Measurements from ENCODE around the gene ZKSCAN7.

- TF ChIP-seq ZBTB17 (tag by site-specific recombination; IDR thresholded peaks at IDR 0.05) = no peak
- no peak for TF ChIP-seq ZBTB26 (tag by site-specific recombination; optimal IDR thresholded peaks at IDR 0.05)
- no peak for TF ChIP-seq ATF2 (tag by site-specific recombination; IDR thresholded peaks at IDR 0.05; ENCODE audit: low read depth)
- no peak for TF ChIP-seq ZNF629 (tag by site-specific recombination; IDR thresholded peaks at IDR 0.05)
- no peak for TF ChIP-seq CTCF (tag by site-specific recombination; IDR thresholded peaks at IDR 0.05)
- no peak for TF ChIP-seq ZNF544 (tag by site-specific recombination; IDR thresholded peaks at IDR 0.05)
- TF ChIP-seq YY2 (tag by site-specific recombination; IDR thresholded peaks at IDR 0.05) = no peak
- no peak for TF ChIP-seq ZNF274 (IDR thresholded peaks at IDR 0.05; ENCODE audit: low read length)
- no peak for TF ChIP-seq ZNF274 (tag by site-specific recombination; IDR thresholded peaks at IDR 0.05; ENCODE audit: borderline replicate concordance)
- TF ChIP-seq ZNF660 (tag by site-specific recombination; IDR thresholded peaks at IDR 0.05) = no peak
Measured at GRCh38 chr3:44561076-44561475, 6.1 kb downstream of the ZKSCAN7 start.

Data from HEK293 (cell line).